ENCODE measurements around the gene SPNS1. TPM values are rescaled to one million over a fixed set of nuclear protein-coding genes. Genes with fewer than 3 reads are reported as not detected.
"Not testable (repeated sequence)": the region's sequence is repeated elsewhere in the genome, so short reads cannot be mapped to it uniquely, and the experiment has no call there.

SPNS1 gene
- total and polyA plus RNA-seq, 3 donors from 2014 or later = 32.0 to 56.9 (median 51.7) TPM

GRCh38 chr16:28991687-28992086, 17.1 kb downstream of the SPNS1 start:
- intact Hi-C loops (cut with DNase I; ENCODE audit: low total_unique reads) = no loop called here
- no peaks in the 10 kb centered on the region for H3K9me3 ChIP-seq
- H3K27me3 ChIP-seq = no peaks in the 10 kb centered on the region
- TF ChIP-seq CTCF (IDR thresholded peaks at IDR 0.05) (no peak), POLR2A (IDR thresholded peaks at IDR 0.05) (no peak)
- 76 to 80% methylated on average over 5 to 8 of the region's 8 CpGs for WGBS, 2 donors
- no peaks in the 10 kb centered on the region for H3K36me3 ChIP-seq (ENCODE audit: low read depth, missing control alignments)
- DNase-seq = no peak
- no peak overlapping the region for H3K27ac ChIP-seq
- no peak overlapping the region for H3K4me3 ChIP-seq
- H3K4me1 ChIP-seq = no peaks in the 10 kb centered on the region

GRCh38 chr16:28992496-28992895, 17.9 kb downstream of the SPNS1 start:
- DNase-seq = no peak
- Histone ChIP-seq H3K27me3 (no peaks in the 10 kb centered on the region), H3K4me3 (no peak overlapping the region), H3K36me3 (ENCODE audit: low read depth, missing control alignments) (no peaks in the 10 kb centered on the region), H3K4me1 (no peaks in the 10 kb centered on the region), H3K27ac (no peak overlapping the region), H3K9me3 (no peaks in the 10 kb centered on the region)
- TF ChIP-seq CTCF (IDR thresholded peaks at IDR 0.05) (no peak), POLR2A (IDR thresholded peaks at IDR 0.05) (no peak)
- intact Hi-C loops (cut with DNase I; ENCODE audit: low total_unique reads) = no loop called here
- WGBS, 2 donors = 90 to 95% methylated on average over 10 of the region's 10 CpGs

- Histone ChIP-seq H3K9me3 (no peaks in the 10 kb centered on the region), H3K27me3 (no peaks in the 10 kb centered on the region), H3K27ac (no peak overlapping the region), H3K4me3 (no peak overlapping the region), H3K4me1 (no peaks in the 10 kb centered on the region), H3K36me3 (ENCODE audit: low read depth, missing control alignments) (no peaks in the 10 kb centered on the region)
- TF ChIP-seq CTCF (IDR thresholded peaks at IDR 0.05) (no peak), POLR2A (IDR thresholded peaks at IDR 0.05) (no peak)
- intact Hi-C loops (cut with DNase I; ENCODE audit: low total_unique reads) = no loop called here
- WGBS, 2 donors = 73 to 82% methylated on average over 3 of the region's 3 CpGs
- no peak for DNase-seq
These were observed 24.3 kb downstream of the SPNS1 start for GRCh38 chr16:28998837-28999236.

GRCh38 chr16:28999577-28999976, 25.0 kb downstream of the SPNS1 start:
- H3K4me3 ChIP-seq = no peak overlapping the region
- intact Hi-C loops (cut with DNase I; ENCODE audit: low total_unique reads) = no loop called here
- no peak overlapping the region for H3K27ac ChIP-seq
- no peaks in the 10 kb centered on the region for H3K36me3 ChIP-seq (ENCODE audit: low read depth, missing control alignments)
- H3K27me3 ChIP-seq = no peaks in the 10 kb centered on the region
- WGBS, 2 donors = 70 to 80% methylated on average over 4 of the region's 4 CpGs
- no peaks in the 10 kb centered on the region for H3K9me3 ChIP-seq
- no peak for DNase-seq
- no peaks in the 10 kb centered on the region for H3K4me1 ChIP-seq
- TF ChIP-seq CTCF (IDR thresholded peaks at IDR 0.05) = no peak
- TF ChIP-seq POLR2A (IDR thresholded peaks at IDR 0.05) = no peak

GRCh38 chr16:29000019-29000418, 25.4 kb downstream of the SPNS1 start:
- Histone ChIP-seq H3K27me3 (no peaks in the 10 kb centered on the region), H3K27ac (no peak overlapping the region), H3K9me3 (no peaks in the 10 kb centered on the region), H3K36me3 (ENCODE audit: low read depth, missing control alignments) (no peaks in the 10 kb centered on the region), H3K4me3 (no peak overlapping the region), H3K4me1 (no peaks in the 10 kb centered on the region)
- TF ChIP-seq CTCF (IDR thresholded peaks at IDR 0.05) (no peak), POLR2A (IDR thresholded peaks at IDR 0.05) (no peak)
- WGBS, 2 donors = 86 to 92% methylated on average over 2 of the region's 2 CpGs
- DNase-seq = no peak
- intact Hi-C loops (cut with DNase I; ENCODE audit: low total_unique reads) = no loop called here

GRCh38 chr16:29004496-29005139, 30.0 kb downstream of the SPNS1 start:
- H3K27ac ChIP-seq; intact Hi-C loops (cut with DNase I; ENCODE audit: low total_unique reads); H3K27me3 ChIP-seq; H3K36me3 ChIP-seq (ENCODE audit: low read depth, missing control alignments); DNase-seq; H3K4me1 ChIP-seq; H3K4me3 ChIP-seq; H3K9me3 ChIP-seq: not testable (repeated sequence)
- 85% methylated on average over 9 of the region's 9 CpGs for WGBS, 2 donors

Data from testis (tissue), 3 donors.